Measurements from ENCODE around the gene KANSL2.
"Not testable (repeated sequence)": the region's sequence is repeated elsewhere in the genome, so short reads cannot be mapped to it uniquely, and the experiment has no call there.

- not testable (repeated sequence) for TF ChIP-seq CTCF, POLR2A (IDR thresholded peaks at IDR 0.05)
Observed at GRCh38 chr12:48645354-48645753, 36.7 kb downstream of the KANSL2 start.
